GM18511 (cell line): Measurements from ENCODE around the gene TOP1.

Source experiments
- ATAC-seq: cut with Tn5 transposase; IDR thresholded peaks from one replicate; pipeline ENCODE4 v1.9.1; 2021; ENCODE audit warnings: mild to moderate bottlenecking, moderate library complexity; ENCODE audit not compliant: unreplicated experiment

TOP1 gene

GRCh38 chr20:41054070-41054846 lies 25.6 kb downstream of the TOP1 start:
- no peak for ATAC-seq

GRCh38 chr20:41054847-41055230 lies 26.2 kb downstream of the TOP1 start:
- no peak for ATAC-seq

- ATAC-seq: no peak
These were observed 27.1 kb downstream of the TOP1 start for GRCh38 chr20:41055679-41056078.

GRCh38 chr20:41057999-41058673 lies 29.5 kb downstream of the TOP1 start:
- ATAC-seq: no peak

- ATAC-seq: no peak
These were observed 30.3 kb downstream of the TOP1 start for GRCh38 chr20:41058674-41059635.

- ATAC-seq: no peak
These were observed 32.5 kb downstream of the TOP1 start for GRCh38 chr20:41061155-41061554.

GRCh38 chr20:41063442-41063841 lies 34.8 kb downstream of the TOP1 start:
- no peak for ATAC-seq

- peak; percentile 68 for ATAC-seq
These were observed 35.8 kb downstream of the TOP1 start for GRCh38 chr20:41064377-41064776.

- no peak for ATAC-seq
These were observed 37.1 kb downstream of the TOP1 start for GRCh38 chr20:41065716-41066115.

- ATAC-seq: no peak
These were observed 40.2 kb downstream of the TOP1 start for GRCh38 chr20:41068806-41069205.

- no peak for ATAC-seq
These were observed 43.7 kb downstream of the TOP1 start for GRCh38 chr20:41072190-41072863.

GRCh38 chr20:41072915-41073314 lies 44.3 kb downstream of the TOP1 start:
- ATAC-seq: no peak

- no peak for ATAC-seq
These were observed 45.8 kb downstream of the TOP1 start for GRCh38 chr20:41074441-41074840.

- no peak for ATAC-seq
These were observed 48.2 kb downstream of the TOP1 start for GRCh38 chr20:41076776-41077175.

- no peak for ATAC-seq
These were observed 49.7 kb downstream of the TOP1 start for GRCh38 chr20:41078329-41078728.

GRCh38 chr20:41079066-41079465 lies 50.4 kb downstream of the TOP1 start:
- ATAC-seq: no peak

- no peak for ATAC-seq
These were observed 52.2 kb downstream of the TOP1 start for GRCh38 chr20:41080866-41081265.

- no peak for ATAC-seq
These were observed 52.7 kb downstream of the TOP1 start for GRCh38 chr20:41081276-41081814.

- ATAC-seq: no peak
These were observed 53.7 kb downstream of the TOP1 start for GRCh38 chr20:41082306-41082705.

- ATAC-seq: no peak
These were observed 57.0 kb downstream of the TOP1 start for GRCh38 chr20:41085606-41086005.
